ENCODE measurements around the gene LRFN4.

LRFN4 gene

GRCh38 chr11:66854729-66855211 is 2.1 kb upstream of the LRFN4 start:
- DNase-seq = no peak
- in situ Hi-C loops (cut with MboI; ENCODE audit: low pct_unique_long_range_greater_than_20kb, low sequenced_read_pairs) = no loop called here

GRCh38 chr11:66855574-66856495 is 1.0 kb upstream of the LRFN4 start:
- DNase-seq = peak; percentile 90

GRCh38 chr11:66857234-66857926 is 516 bp downstream of the LRFN4 start:
- in situ Hi-C loops (cut with MboI; ENCODE audit: low pct_unique_long_range_greater_than_20kb, low sequenced_read_pairs) = no loop called here

More at GRCh38 chr11:66855574-66856495, 1.0 kb upstream of the LRFN4 start:
- in situ Hi-C loops (cut with MboI; ENCODE audit: low pct_unique_long_range_greater_than_20kb, low sequenced_read_pairs) = no loop called here

GRCh38 chr11:66857927-66858185 is 992 bp downstream of the LRFN4 start:
- in situ Hi-C loops (cut with MboI; ENCODE audit: low pct_unique_long_range_greater_than_20kb, low sequenced_read_pairs) = no loop called here
- no peak for DNase-seq

More at GRCh38 chr11:66857234-66857926, 516 bp downstream of the LRFN4 start:
- no peak for DNase-seq

GRCh38 chr11:66858186-66858938 is 1.5 kb downstream of the LRFN4 start:
- in situ Hi-C loops (cut with MboI; ENCODE audit: low pct_unique_long_range_greater_than_20kb, low sequenced_read_pairs) = no loop called here
- DNase-seq = no peak

GRCh38 chr11:66858939-66859685 is 2.2 kb downstream of the LRFN4 start:
- DNase-seq = no peak
- in situ Hi-C loops (cut with MboI; ENCODE audit: low pct_unique_long_range_greater_than_20kb, low sequenced_read_pairs) = no loop called here

DNA sequence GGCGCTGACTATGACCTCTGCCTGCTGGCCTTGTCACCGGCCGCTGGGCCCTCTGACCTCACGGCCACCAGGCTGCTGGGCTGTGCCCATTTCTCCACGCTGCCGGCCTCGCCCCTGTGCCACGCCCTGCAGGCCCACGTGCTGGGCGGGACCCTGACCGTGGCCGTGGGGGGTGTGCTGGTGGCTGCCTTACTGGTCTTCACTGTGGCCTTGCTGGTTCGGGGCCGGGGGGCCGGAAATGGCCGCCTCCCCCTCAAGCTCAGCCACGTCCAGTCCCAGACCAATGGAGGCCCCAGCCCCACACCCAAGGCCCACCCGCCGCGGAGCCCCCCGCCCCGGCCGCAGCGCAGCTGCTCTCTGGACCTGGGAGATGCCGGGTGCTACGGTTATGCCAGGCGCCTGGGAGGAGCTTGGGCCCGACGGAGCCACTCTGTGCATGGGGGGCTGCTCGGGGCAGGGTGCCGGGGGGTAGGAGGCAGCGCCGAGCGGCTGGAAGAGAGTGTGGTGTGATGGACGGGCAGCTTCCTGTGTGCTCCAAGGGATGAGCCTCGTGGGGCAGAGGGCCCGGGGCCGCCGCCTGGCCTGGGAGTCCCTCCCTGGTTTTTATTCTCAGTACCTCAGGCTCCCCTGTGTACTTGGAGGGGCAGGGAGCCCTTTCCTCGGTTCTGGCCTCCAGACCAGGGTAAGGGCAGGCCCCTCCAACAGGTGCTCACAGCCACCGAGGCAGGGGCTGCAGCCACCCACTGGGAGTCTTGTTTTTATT is 3.0 kb downstream of the LRFN4 start:
- DNase-seq = no peak
- in situ Hi-C loops (cut with MboI; ENCODE audit: low pct_unique_long_range_greater_than_20kb, low sequenced_read_pairs) = no loop called here

- in situ Hi-C loops (cut with MboI; ENCODE audit: low pct_unique_long_range_greater_than_20kb, low sequenced_read_pairs) = no loop called here
- DNase-seq = no peak
Observed at GRCh38 chr11:66860449-66860831, 3.6 kb downstream of the LRFN4 start.

- DNase-seq = no peak
Observed at GRCh38 chr11:66861038-66861773, 4.3 kb downstream of the LRFN4 start.

DNA sequence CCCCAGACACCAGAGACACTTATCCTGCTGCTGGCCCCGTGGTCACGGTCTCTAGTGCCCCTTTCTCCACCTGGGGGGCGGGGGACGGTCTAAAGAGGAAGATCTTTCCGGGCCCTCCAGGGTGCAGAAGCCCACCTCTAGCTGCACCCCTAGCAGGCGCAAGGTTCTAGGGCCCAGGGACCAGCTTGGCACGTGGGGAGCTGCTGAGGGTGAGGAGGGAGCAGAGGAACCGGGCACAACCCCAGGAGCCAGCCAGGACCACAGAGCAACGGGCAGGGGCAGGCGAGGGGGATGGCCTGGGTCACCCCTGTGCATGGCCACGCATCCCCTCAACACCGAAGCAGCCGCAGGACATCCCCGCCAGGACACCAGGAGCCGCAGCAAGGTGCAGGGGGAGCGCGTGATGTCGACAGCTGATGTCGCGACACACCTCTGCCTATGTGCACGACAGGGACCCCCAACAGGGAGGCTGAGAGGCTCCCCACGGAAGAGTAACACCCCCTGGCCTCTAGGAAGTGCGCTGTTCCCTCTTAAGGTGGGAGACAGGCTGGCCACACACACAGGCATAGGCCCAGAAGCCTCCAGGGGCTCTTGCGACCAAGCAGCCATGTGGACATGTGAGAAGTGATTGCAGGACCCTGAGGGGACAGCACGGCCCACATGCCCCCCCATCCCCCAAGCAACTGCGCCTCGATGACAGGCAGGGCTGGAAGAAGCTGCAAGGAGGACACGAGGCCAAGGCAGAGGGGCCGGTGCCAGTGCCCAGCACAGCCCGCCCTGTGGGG is 5.1 kb downstream of the LRFN4 start:
- in situ Hi-C loops (cut with MboI; ENCODE audit: low pct_unique_long_range_greater_than_20kb, low sequenced_read_pairs) = no loop called here
- DNase-seq = no peak

More at GRCh38 chr11:66861038-66861773, 4.3 kb downstream of the LRFN4 start:
- in situ Hi-C loops (cut with MboI; ENCODE audit: low pct_unique_long_range_greater_than_20kb, low sequenced_read_pairs) = no loop called here

GRCh38 chr11:66862559-66863037 is 5.7 kb downstream of the LRFN4 start:
- no peak for DNase-seq
- in situ Hi-C loops (cut with MboI; ENCODE audit: low pct_unique_long_range_greater_than_20kb, low sequenced_read_pairs) = no loop called here

DNA sequence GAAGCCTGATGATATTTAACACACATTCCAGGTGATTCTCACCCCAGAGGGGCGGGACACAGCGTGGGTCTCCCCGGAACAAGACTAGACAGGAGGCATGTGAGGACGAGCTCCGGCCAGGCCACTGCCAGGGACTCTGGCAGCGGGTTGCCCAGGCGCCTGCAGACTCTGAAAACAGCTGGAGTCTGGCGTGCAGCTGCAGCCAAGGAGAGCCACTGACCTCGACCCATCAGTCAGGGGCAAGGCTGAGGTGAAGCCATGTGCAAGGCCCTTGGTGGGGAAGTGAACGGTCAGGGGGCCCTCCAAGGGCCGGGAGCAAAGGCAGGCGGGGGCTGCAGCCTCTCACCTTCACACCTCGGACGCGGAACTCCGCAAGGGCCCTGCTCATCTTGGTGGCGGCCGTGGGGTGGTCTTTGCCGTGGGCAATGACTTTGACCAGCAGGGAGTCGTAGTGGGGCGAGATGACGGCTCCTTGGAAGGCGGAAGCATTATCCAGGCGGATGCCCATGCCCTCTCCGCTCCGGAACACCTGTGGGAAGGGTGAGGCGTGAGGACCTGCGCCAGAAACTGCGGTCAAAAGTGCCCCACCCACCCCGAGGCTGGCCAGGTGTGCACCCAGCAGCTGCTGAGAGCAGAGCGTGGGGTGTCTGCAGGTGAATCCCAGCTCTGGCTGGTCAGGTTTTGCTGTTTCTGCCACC is 6.7 kb downstream of the LRFN4 start:
- DNase-seq = no peak
- in situ Hi-C loops (cut with MboI; ENCODE audit: low pct_unique_long_range_greater_than_20kb, low sequenced_read_pairs) = no loop called here

- no peak for DNase-seq
- in situ Hi-C loops (cut with MboI; ENCODE audit: low pct_unique_long_range_greater_than_20kb, low sequenced_read_pairs) = no loop called here
Observed at GRCh38 chr11:66864172-66864901, 7.5 kb downstream of the LRFN4 start.

DNA sequence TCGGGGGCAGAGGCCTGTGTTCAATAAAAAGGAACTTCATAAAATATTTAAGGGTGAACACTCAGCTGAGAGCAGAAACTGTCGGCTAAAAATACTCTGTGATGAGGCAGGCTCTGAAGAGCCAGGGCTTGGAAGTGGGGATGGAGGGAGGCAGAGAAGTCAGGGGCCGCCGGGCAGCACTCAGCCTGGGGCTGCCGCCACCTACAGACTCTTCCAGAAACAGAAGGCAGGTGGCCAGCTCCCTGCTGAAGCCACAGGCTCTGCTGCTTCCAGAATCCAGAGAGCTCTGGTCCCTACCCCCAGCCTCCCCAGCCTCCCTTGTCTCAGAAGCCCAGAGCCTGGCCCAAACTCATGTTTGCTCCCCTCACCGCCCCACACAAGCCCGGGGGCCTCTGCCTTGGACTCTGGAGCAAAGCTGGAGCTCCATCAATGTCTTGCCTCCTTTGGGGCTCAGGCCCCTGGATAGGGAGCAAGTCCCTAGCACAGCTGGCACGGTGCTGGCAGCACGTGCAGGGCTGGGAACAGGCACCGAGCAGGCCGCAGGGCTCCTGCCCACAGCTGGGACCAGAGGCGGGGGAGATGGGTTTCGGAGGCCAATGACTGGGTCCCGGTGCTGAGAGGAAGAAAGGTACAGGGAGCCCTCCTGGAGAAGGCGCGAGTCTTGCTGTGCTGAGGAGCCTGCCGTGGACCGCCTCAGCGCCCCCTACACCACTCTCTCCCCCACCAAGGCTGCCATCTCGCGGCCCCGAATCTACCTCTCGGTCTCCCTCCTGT is 8.2 kb downstream of the LRFN4 start:
- no peak for DNase-seq
- in situ Hi-C loops (cut with MboI; ENCODE audit: low pct_unique_long_range_greater_than_20kb, low sequenced_read_pairs) = no loop called here

DNA sequence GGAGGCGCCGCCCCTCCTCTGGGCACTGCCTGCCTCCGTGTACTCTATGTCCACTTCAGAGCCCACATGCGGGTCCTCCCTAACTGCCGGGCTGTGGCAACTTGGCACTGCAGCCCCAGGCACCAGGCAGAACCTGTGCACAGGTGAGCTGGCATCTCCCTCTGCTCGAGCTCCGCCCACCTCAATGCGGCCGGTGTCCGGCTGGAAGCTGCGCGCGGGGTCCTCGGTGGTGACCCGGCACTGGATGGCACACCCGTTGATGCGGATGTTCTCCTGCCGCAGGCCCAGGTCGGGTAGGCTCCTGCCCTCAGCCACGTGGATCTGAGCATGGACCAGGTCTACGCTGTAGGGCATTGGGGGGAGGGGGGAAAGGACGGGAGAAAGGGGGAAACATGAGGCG is 9.1 kb downstream of the LRFN4 start:
- DNase-seq = no peak

More for the DNA sequence above, 9.1 kb downstream of the LRFN4 start:
- in situ Hi-C loops (cut with MboI; ENCODE audit: low pct_unique_long_range_greater_than_20kb, low sequenced_read_pairs) = no loop called here

Measured in KBM-7 (cell line).